MCF 10A (cell line): ENCODE data around the gene HIRIP3. TPM values are rescaled to one million over a fixed set of nuclear protein-coding genes. Genes with fewer than 3 reads are reported as not detected.

Experiments
- BruUV-seq: library from RNA; stranded (reverse); fragments of 400-500 nt; replicated peaks from 2 replicates; lab custom pipeline; 2021; lab: Mats Ljungman, UMichigan
- CTCF ChIA-PET: fragments of 300-600 bp; sonication (Branson Sonifier 250); formaldehyde crosslinking; extraction: SDS; loops from one replicate; lab custom pipeline; 2021; ENCODE audit warnings: antibody characterized with exemption, inconsistent platforms; lab: Yijun Ruan, JAX
- POLR2A ChIA-PET: fragments of 300-600, 350-650 bp; sonication (Branson Sonifier 250); formaldehyde crosslinking; extraction: SDS; loops from one replicate; lab custom pipeline; 2020; ENCODE audit warnings: antibody characterized with exemption, inconsistent platforms; lab: Yijun Ruan, JAX
- DNase-seq: peaks from one replicate; pipeline ENCODE4 v3.0.0-alpha.2; 2018; ENCODE audit not compliant: unreplicated experiment
- H3K27ac Mint-ChIP-seq: one replicate; pipeline ENCODE4 v1.8.0; 2022; ENCODE audit warnings: mild to moderate bottlenecking, low read depth, mixed read lengths; ENCODE audit not compliant: unreplicated experiment
- H3K27me3 Mint-ChIP-seq: one replicate; pipeline ENCODE4 v1.8.0; 2022; ENCODE audit warnings: mixed read lengths; ENCODE audit not compliant: insufficient read depth, unreplicated experiment
- H3K36me3 Mint-ChIP-seq: one replicate; pipeline ENCODE4 v1.8.0; 2022; ENCODE audit warnings: mild to moderate bottlenecking, moderate library complexity, mixed read lengths; ENCODE audit not compliant: insufficient read depth, unreplicated experiment
- H3K4me1 Mint-ChIP-seq: one replicate; pipeline ENCODE4 v1.8.0; 2022; ENCODE audit warnings: mixed read lengths; ENCODE audit not compliant: insufficient read depth, unreplicated experiment
- H3K4me3 Mint-ChIP-seq: one replicate; pipeline ENCODE4 v1.8.0; 2022; ENCODE audit warnings: mild to moderate bottlenecking, moderate library complexity, mixed read lengths; ENCODE audit not compliant: unreplicated experiment
- H3K9me3 Mint-ChIP-seq: one replicate; pipeline ENCODE4 v1.8.0; 2022; ENCODE audit warnings: mixed read lengths; ENCODE audit not compliant: unreplicated experiment
- CTCF ChIP-seq: fragments of 200-600 bp; IDR thresholded peaks from one replicate; pipeline ENCODE4 v1.8.0; 2022; ENCODE audit warnings: antibody characterized with exemption, mild to moderate bottlenecking; ENCODE audit not compliant: unreplicated experiment
- intact Hi-C: fragments of 100-400 bp; cut with micrococcal nuclease; formaldehyde crosslinking; loops from 2 replicates; pipeline ENCODE4 v1.14.1; 2022
- total RNA-seq: library from RNA; stranded (reverse); gene quantifications from 2 replicates; pipeline ENCODE4 v1.2.3, GENCODE V29; 2022

The HIRIP3 gene
- total RNA-seq, 1 experiment from 2014 or later = 20.7 TPM

- CTCF ChIA-PET = interaction anchor here (0.6 to 1.6 kb wide), 9 partner anchors 8 to 275 kb away, joined by 3 to 5 read pairs (median 3); no protein-coding TSS in a partner anchor
- H3K27ac Mint-ChIP-seq = peak overlapping the region; percentile 98
- BruUV-seq = no TSS peak
- intact Hi-C loops = loop anchor here (2.0 kb wide), 2 partner anchors 49 to 113 kb away; partner anchors contain the start of genes CDIPT and KCTD13
- DNase-seq = no peak
- H3K4me3 Mint-ChIP-seq = peak overlapping the region; percentile 96
- peaks cover 27% of the 10 kb centered on the region for H3K4me1 Mint-ChIP-seq
- no peaks in the 10 kb centered on the region for H3K27me3 Mint-ChIP-seq
- no peaks in the 10 kb centered on the region for H3K9me3 Mint-ChIP-seq
- POLR2A ChIA-PET = interaction anchor here (0.6 to 5.8 kb wide), 11 partner anchors 9 to 225 kb away, joined by 3 to 75 read pairs (median 20); partner anchors contain the start of genes ASPHD1, HIRIP3, INO80E and KCTD13
- TF ChIP-seq CTCF = no peak
- H3K36me3 Mint-ChIP-seq = peaks cover 40% of the 10 kb centered on the region
Observed at GRCh38 chr16:29975811-29976511, 19.5 kb downstream of the HIRIP3 start.

GRCh38 chr16:29975134-29975538 is 20.3 kb downstream of the HIRIP3 start:
- Mint-ChIP-seq H3K27ac (peak overlapping the region; percentile 98), H3K4me3 (peak overlapping the region; percentile 96), H3K9me3 (no peaks in the 10 kb centered on the region), H3K4me1 (peaks cover 27% of the 10 kb centered on the region), H3K27me3 (no peaks in the 10 kb centered on the region), H3K36me3 (peaks cover 40% of the 10 kb centered on the region)
- TF ChIP-seq CTCF = no peak
- ChIA-PET POLR2A (interaction anchor here (0.6 to 5.8 kb wide), 16 partner anchors 7 to 185 kb away, joined by 3 to 75 read pairs (median 4); partner anchors contain the start of genes ALDOA, ASPHD1, HIRIP3 and INO80E), CTCF (interaction anchor here (0.5 to 1.6 kb wide), 6 partner anchors 9 to 156 kb away, joined by 3 to 5 read pairs (median 4); no protein-coding TSS in a partner anchor)
- DNase-seq = no peak
- BruUV-seq = no TSS peak
- intact Hi-C loops = loop anchor here (2.0 kb wide), 2 partner anchors 48 to 112 kb away; partner anchors contain the start of genes CDIPT and KCTD13

- Mint-ChIP-seq H3K36me3 (peaks cover 39% of the 10 kb centered on the region), H3K4me3 (peak overlapping the region; percentile 96), H3K9me3 (no peaks in the 10 kb centered on the region), H3K27me3 (no peaks in the 10 kb centered on the region), H3K4me1 (peaks cover 27% of the 10 kb centered on the region), H3K27ac (peak overlapping the region; percentile 98)
- no TSS peak for BruUV-seq
- CTCF ChIA-PET = interaction anchor here (0.5 to 1.6 kb wide), 5 partner anchors 14 to 75 kb away, joined by 3 to 5 read pairs (median 4); partner anchors contain the start of gene SEZ6L2
- POLR2A ChIA-PET = interaction anchor here (0.7 to 5.8 kb wide), 18 partner anchors 8 to 170 kb away, joined by 3 to 75 read pairs (median 4); partner anchors contain the start of genes ALDOA, ASPHD1, HIRIP3 and INO80E
- TF ChIP-seq CTCF = no peak
- intact Hi-C loops = loop anchor here (2.0 kb wide), 2 partner anchors 48 to 112 kb away; partner anchors contain the start of genes CDIPT and KCTD13
- DNase-seq = no peak
Observed at GRCh38 chr16:29974291-29975133, 20.9 kb downstream of the HIRIP3 start.
